DMS53 treated with DMSO at 0.1 percent for 48 hours (cell line): Measurements from ENCODE around the gene PLXND1.

Experiments
- DNase-seq: peaks from one replicate; lab custom pipeline; 2025; ENCODE audit not compliant: unreplicated experiment; lab: John Stamatoyannopoulos, UW

Gene PLXND1

GRCh38 chr3:129629011-129629410 is 22.5 kb upstream of the PLXND1 start:
- DNase-seq: no peak

GRCh38 chr3:129628169-129628522 is 21.7 kb upstream of the PLXND1 start:
- no peak for DNase-seq

DNA sequence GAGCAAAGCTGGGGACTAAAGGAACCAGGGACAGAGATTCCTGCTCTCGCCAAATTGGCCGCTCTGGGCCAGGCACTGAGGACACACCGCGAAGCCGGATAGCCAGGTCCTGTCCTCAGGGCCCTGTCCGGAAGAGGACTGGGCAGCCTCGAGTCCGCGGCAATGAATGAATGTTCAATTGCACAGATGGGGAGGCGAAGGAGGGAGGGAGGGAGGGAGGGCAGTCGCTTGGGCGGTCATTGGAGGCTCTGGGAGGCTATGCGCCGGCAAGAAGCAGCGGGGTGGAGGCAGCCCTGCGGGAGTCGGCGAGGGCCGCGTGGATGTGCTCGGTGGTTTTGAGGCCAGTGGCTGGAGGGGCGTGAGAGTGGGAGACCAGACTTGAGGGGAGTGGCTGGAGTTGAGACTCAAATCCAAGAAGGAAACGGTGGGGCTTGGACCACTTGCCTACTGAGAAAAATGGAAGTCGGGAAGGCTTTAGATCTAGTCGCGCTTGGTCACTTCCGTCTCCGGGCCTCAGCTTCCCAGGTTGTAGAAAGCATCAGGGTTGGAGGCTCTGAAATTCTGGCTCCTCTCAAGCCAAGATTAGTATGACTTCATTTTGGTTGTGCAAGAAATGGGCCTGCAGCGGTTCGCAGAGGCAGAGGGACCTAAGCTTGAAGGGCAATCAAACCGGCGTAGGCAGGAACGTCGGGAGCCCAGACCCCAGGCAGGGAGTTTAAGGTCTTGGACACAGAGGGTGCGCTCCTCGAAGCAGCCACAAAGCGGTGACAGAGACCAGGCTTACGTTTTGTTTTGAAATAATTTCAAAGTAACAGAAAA is 21.1 kb upstream of the PLXND1 start:
- DNase-seq: peak; percentile 71

- DNase-seq: peak; percentile 84
Observed at GRCh38 chr3:129626744-129627349, 20.4 kb upstream of the PLXND1 start.

GRCh38 chr3:129625072-129625874 is 18.8 kb upstream of the PLXND1 start:
- DNase-seq: no peak

DNA sequence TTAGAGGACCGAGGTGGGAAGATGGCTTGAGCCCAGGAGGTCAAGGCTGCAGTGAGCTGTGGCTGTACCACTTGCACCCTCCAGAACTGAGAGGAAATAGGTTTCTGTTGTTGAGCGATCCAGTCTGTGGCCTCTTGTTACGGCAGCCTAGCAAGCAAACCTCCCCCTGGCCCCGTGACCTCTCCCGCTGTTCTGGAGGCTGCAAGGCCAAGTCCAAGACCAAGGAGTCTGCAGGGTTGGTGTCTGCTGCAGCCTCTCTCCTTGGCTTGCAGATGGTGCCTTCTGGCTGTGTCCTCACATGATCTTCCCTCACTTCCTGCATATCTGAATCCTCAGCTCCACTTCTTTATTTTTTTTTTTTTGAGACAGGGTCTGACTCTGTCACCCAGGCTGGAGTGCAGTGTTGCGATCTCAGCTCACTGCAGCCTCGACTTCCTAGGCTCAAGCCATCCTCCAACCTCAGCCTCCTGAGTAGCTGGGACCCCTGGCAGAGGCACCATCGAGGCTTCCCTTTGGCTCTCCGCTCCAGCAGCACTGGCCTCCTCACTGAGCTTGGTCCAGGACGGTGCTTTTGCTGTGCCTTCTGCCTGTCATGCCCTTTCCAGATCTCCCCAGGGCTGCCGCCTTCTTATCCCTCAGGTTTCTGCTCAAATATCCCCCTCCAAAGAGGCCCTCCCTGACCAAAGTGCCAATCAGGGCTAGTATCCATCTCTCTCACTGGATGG is 18.0 kb upstream of the PLXND1 start:
- no peak for DNase-seq

- peak; percentile 64 for DNase-seq
Observed at GRCh38 chr3:129623447-129624118, 17.1 kb upstream of the PLXND1 start.

DNA sequence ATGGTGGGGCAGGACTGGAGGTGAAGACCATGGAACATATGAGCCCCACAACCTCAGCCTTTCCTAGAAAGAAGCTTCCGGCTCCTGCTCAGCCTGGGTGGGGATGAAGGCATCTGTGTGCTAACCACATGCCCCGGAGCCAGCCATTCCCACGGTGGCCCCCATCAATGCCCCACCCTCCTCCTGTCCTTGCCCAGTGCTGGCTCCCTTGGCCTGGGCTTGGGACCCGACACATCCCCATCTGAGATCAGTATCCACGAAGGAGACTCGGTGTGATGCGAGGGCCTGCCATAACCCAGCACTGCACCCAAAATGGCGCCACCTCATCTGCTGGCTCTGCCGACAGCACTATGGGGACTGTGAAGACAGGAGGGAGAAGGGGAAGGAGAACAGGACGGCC is 16.5 kb upstream of the PLXND1 start:
- no peak for DNase-seq

- DNase-seq: no peak
Observed at GRCh38 chr3:129622226-129622874, 15.9 kb upstream of the PLXND1 start.

GRCh38 chr3:129621626-129622225 is 15.2 kb upstream of the PLXND1 start:
- DNase-seq: no peak

DNA sequence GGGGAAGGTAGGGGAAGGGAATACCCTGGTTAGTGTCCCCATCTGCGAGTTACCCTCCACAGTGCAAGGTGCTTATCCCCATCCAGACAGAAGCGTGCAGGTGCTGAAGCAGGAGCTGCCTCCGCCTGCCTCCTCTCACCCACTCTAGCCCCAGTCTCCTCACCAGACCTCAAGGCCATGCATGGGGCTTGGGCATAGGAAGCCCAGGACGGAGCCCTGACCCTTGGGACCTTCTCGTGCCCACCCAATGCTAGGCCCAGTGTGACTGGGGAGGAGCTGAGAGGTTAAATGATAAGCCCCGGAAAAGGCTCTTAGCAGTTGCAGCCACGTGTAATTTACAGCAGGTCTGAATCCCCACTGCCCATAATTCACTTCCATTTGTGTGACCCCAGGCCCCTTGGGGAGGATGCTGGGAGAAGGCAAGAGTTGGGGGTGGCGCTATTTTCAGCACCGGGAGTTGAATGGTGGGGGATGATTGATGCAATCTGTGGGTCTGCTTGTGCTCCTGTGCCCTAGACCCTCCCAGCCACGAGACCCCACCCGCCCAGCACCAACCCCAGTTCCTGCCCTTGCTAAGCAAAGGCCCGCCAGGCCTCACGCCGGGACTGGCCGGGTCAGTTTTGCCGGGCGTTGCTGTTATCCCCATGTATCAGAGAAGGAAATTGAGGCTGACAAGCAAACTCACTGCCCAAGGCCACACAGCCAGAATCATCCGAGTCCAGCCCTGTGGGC is 14.5 kb upstream of the PLXND1 start:
- no peak for DNase-seq

DNA sequence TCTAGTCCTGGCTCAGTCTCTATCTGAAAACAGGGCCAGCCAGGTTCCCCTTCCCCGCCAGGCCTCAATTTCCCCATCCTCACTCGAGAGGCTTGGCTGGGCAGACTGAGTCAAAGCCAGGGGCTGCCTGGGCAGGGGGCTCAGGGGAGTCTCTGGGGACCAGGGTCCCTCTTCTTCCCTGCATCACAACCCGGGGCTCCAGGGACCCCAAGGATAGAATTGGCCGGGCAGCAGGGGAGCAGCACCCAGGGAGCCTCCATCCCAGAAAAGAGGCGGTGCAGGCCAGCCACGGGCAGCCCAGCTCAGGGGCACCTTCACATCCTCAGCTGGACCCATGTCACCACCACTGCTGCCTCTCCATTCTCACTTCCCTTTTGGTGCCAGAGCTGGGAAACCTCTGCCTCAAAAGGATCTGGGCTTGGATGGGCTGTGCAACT is 13.3 kb upstream of the PLXND1 start:
- DNase-seq: no peak

DNA sequence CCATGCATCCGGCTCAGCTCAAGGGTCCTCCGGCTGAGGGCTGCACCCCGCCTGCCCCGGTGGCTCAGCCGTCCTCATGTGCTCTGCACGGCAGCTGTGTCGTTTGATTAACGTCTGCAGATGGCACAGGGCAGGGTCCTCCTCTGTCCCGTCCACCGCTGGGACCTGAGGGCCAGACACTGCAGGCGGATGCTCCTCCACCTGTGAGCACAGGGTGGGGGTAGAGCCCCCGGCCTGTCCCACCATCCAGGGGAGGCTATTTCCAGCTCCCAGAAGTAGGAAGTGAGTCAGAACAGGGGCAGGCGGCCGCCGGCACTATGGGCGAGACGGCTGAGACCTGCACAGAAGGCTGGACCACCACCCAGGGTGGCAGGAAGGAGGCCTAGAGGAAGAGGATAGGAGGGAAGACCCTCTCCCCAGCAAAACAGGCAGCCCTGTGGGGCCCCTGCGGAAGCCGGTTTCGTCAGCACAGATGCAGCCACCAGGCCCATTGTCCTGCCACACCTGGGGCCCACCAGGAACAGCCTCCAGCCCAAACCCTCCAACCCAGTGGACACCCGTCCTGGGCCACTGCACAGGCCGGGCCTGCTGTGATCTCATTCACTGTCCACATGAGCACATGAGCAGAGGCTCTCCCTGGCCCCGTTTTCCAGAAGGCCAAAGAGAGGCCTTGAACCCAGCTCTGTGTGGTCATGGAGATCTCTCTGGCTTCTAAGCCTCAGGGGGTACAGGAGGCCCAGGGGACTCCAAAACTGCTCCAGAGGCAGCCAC is 12.6 kb upstream of the PLXND1 start:
- DNase-seq: no peak

- no peak for DNase-seq
Observed at GRCh38 chr3:129618186-129618820, 11.8 kb upstream of the PLXND1 start.

- no peak for DNase-seq
Observed at GRCh38 chr3:129617381-129618185, 11.1 kb upstream of the PLXND1 start.

- no peak for DNase-seq
Observed at GRCh38 chr3:129616713-129617112, 10.2 kb upstream of the PLXND1 start.

- DNase-seq: no peak
Observed at GRCh38 chr3:129616291-129616690, 9.8 kb upstream of the PLXND1 start.
